ENCODE data around the gene EFNB3.

GRCh38 chr17:7703584-7704479, 1.2 kb upstream of the EFNB3 start:
- TF ChIP-seq CTCF (IDR thresholded peaks at IDR 0.05) = no peak
- TF ChIP-seq POLR2A (IDR thresholded peaks at IDR 0.05) = no peak
- TF ChIP-seq EP300 (IDR thresholded peaks at IDR 0.05) = no peak
- no peak for TF ChIP-seq POLR2AphosphoS5 (IDR thresholded peaks at IDR 0.05)

Measured in sigmoid colon (tissue), 4 donors.